Mesothelial cell of epicardium (in vitro differentiated cells): ENCODE results near the gene PAX5. TPM values are rescaled to one million over a fixed set of nuclear protein-coding genes. Genes with fewer than 3 reads are reported as not detected.

Experiments used
- DNase-seq, 2 experiments: peaks; one replicate each; pipeline ENCODE4 v3.0.0; 2021; ENCODE audit warnings: low spot score in 2 of 2; ENCODE audit not compliant: unreplicated experiment in 2 of 2
- H3K27ac Mint-ChIP-seq: 2 replicates; pipeline ENCODE4 v1.8.0; 2021; ENCODE audit warnings: mixed read lengths
- H3K27me3 Mint-ChIP-seq: 2 replicates; pipeline ENCODE4 v1.8.0; 2021; ENCODE audit warnings: low read depth, mixed read lengths
- H3K36me3 Mint-ChIP-seq: 2 replicates; pipeline ENCODE4 v1.8.0; 2021; ENCODE audit warnings: mixed read lengths
- H3K4me1 Mint-ChIP-seq: 2 replicates; pipeline ENCODE4 v1.8.0; 2021; ENCODE audit warnings: mixed read lengths
- H3K4me3 Mint-ChIP-seq: 2 replicates; pipeline ENCODE4 v1.8.0; 2021; ENCODE audit warnings: mild to moderate bottlenecking, moderate library complexity, mixed read lengths
- H3K9me3 Mint-ChIP-seq: 2 replicates; pipeline ENCODE4 v1.8.0; 2021; ENCODE audit warnings: mixed read lengths
- total RNA-seq: library from RNA; stranded (reverse); gene quantifications from 3 replicates; pipeline ENCODE4 v1.2.1, GENCODE V29; 2021
- TF ChIP-seq, protein P1 (sequence below): fragments of 200-600 bp; sonication (generic); IDR thresholded peaks from one replicate; pipeline ENCODE4 v1.5.0; 2021; ENCODE audit warnings: antibody characterized with exemption; ENCODE audit not compliant: unreplicated experiment

The PAX5 gene
- total RNA-seq, 1 donor from 2014 or later: not detected

DNA sequence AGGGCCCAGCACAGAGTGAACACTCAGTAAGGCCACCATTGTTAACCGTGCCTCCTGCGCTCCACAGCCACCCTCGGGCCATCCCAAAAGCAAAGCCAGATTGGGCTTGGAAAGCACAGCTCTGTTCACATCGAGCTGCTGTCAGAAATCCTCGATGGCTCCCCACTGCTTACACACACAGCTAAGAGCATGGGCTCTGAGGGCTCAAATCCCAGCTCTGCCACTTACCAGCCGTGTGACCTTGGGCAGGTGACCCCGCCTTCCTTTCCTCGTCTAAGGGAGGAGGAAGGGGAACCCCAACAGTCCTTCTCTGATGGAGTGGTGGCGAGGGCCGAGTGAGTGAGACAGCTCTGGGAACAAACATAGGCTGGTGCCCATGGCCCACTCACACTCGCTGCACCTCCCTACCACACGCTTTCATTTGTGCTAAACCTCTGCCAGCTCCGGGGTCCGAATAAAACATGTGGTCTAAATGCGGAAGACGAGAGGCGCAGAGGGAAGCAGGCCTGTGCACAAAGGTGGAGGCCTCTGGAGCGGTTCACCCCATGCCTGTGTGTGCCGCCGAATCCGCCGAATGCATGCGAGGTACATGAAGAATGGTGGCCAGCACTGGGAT is 139.3 kb downstream of the PAX5 start:
- TF ChIP-seq, protein P1, sequence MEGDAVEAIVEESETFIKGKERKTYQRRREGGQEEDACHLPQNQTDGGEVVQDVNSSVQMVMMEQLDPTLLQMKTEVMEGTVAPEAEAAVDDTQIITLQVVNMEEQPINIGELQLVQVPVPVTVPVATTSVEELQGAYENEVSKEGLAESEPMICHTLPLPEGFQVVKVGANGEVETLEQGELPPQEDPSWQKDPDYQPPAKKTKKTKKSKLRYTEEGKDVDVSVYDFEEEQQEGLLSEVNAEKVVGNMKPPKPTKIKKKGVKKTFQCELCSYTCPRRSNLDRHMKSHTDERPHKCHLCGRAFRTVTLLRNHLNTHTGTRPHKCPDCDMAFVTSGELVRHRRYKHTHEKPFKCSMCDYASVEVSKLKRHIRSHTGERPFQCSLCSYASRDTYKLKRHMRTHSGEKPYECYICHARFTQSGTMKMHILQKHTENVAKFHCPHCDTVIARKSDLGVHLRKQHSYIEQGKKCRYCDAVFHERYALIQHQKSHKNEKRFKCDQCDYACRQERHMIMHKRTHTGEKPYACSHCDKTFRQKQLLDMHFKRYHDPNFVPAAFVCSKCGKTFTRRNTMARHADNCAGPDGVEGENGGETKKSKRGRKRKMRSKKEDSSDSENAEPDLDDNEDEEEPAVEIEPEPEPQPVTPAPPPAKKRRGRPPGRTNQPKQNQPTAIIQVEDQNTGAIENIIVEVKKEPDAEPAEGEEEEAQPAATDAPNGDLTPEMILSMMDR: no peak
- Mint-ChIP-seq H3K36me3 (no peaks in the 10 kb centered on the region), H3K27me3 (peaks cover 94% of the 10 kb centered on the region), H3K9me3 (no peaks in the 10 kb centered on the region), H3K4me1 (peaks cover 3% of the 10 kb centered on the region), H3K27ac (no peak overlapping the region), H3K4me3 (no peak overlapping the region)
- DNase-seq: no peak

DNA sequence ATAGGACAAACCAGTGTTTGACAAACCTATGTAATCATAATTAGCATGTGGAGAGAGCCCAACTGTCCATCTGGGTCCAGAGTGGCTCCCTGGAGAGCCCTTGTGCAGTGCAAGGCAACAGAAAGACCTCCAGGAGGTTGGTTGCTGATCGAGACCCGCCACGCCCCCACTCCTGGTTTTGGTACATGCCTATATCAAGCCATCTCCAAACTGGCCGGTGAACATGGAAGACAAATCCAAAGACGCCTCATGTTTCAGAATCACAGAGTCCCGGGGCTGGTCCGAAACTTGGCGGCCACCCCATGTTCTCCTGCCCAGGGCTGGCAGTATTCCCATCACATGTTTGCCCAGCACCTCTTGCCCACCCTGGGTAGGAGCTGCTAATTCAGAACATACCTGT is 140.2 kb downstream of the PAX5 start:
- Mint-ChIP-seq H3K27me3 (peaks cover 92% of the 10 kb centered on the region), H3K9me3 (no peaks in the 10 kb centered on the region), H3K4me3 (no peak overlapping the region), H3K36me3 (no peaks in the 10 kb centered on the region), H3K27ac (no peak overlapping the region), H3K4me1 (peaks cover 3% of the 10 kb centered on the region)
- TF ChIP-seq, protein P1: no peak
- DNase-seq: no peak

DNA sequence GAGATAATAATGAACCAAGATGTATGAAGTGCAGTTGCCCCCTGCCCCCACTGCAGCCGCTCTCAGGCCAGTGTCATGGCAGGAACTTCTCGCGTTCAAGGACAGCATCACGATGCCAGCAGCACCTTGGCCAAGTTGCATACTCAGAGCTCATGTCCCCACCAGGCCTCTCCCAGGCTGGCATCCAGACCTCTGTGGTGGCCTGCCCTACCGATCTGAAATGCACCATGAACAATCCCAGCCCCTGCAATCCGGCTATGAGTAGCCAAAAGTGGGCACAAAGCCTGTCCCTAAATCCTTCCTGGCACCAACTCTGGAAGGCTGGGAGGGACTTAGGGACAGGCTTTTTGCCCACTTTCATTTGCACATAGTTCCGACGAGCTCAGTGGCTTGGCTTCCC is 140.9 kb downstream of the PAX5 start:
- TF ChIP-seq, protein P1: no peak
- Mint-ChIP-seq H3K9me3 (no peaks in the 10 kb centered on the region), H3K27ac (no peak overlapping the region), H3K36me3 (no peaks in the 10 kb centered on the region), H3K27me3 (peaks cover 92% of the 10 kb centered on the region), H3K4me1 (peaks cover 3% of the 10 kb centered on the region), H3K4me3 (no peak overlapping the region)
- no peak for DNase-seq

DNA sequence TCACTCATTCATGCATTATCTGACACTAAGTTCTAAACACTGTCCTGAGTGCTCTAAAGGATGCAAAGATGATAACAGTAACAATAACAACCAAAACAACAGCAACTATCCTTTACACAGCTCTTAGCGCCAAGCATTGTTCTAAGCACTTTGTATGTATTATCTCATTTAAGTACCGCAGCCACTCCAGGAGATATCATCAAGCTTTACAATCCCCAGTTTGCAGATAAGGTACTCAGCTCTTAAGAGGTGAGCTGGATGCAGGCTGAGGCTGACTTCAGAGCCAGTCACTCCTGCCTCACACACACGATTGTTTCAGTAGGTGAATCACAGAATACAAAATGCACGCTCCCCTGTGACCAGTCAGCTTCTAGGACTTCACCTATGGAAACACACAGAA is 141.8 kb downstream of the PAX5 start:
- Mint-ChIP-seq H3K9me3 (no peaks in the 10 kb centered on the region), H3K27ac (no peak overlapping the region), H3K27me3 (peaks cover 91% of the 10 kb centered on the region), H3K4me3 (no peak overlapping the region), H3K4me1 (peaks cover 3% of the 10 kb centered on the region), H3K36me3 (no peaks in the 10 kb centered on the region)
- TF ChIP-seq, protein P1: no peak
- DNase-seq: no peak

DNA sequence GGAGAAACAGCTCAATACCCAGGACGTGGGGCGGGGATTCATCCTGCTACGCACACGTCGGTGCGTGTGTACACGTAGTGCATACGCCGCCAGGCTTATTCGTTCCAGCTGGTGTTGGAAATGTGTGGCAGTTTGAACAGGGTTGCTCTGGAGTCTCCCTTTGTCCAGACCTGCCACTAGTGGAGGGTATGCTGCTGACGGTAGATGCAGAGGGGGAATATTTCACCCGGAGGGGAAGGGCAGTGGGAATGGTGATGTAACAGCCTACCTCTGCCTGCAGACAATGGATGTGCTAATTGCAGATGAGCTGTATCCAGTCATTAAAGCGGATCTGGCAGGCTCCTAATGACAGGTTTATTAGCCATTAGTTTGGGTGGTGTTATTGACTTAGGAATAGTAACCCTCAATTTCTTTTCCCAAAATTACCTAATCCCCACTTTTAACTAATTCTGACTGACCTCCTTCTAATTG is 142.7 kb downstream of the PAX5 start:
- no peak overlapping the region for H3K27ac Mint-ChIP-seq
- H3K27me3 Mint-ChIP-seq: peaks cover 89% of the 10 kb centered on the region
- H3K4me1 Mint-ChIP-seq: peaks cover 7% of the 10 kb centered on the region
- TF ChIP-seq, protein P1: no peak
- no peak overlapping the region for H3K4me3 Mint-ChIP-seq
- H3K9me3 Mint-ChIP-seq: no peaks in the 10 kb centered on the region
- no peak for DNase-seq
- no peaks in the 10 kb centered on the region for H3K36me3 Mint-ChIP-seq

GRCh38 chr9:36889844-36890243 is 144.2 kb downstream of the PAX5 start:
- H3K4me1 Mint-ChIP-seq: peaks cover 9% of the 10 kb centered on the region
- DNase-seq: no peak
- no peaks in the 10 kb centered on the region for H3K36me3 Mint-ChIP-seq
- TF ChIP-seq, protein P1: no peak
- H3K27me3 Mint-ChIP-seq: peaks cover 81% of the 10 kb centered on the region
- no peak overlapping the region for H3K4me3 Mint-ChIP-seq
- no peak overlapping the region for H3K27ac Mint-ChIP-seq
- H3K9me3 Mint-ChIP-seq: no peaks in the 10 kb centered on the region
